Keratinocyte (primary cell): ENCODE data around the gene EXOC3L1. TPM values are rescaled to one million over a fixed set of nuclear protein-coding genes. Genes with fewer than 3 reads are reported as not detected.

Source experiments
- DNase-seq: peaks from one replicate; pipeline ENCODE4 v3.0.0-alpha.2; 2011; ENCODE audit warnings: low read depth, missing footprints, low spot score
- FAIRE-seq: peaks from 2 replicates; lab custom pipeline; 2011; peaks lifted over from hg19 to GRCh38; lab: Jason Lieb, UNC
- H2AFZ ChIP-seq: 2 replicates; pipeline ENCODE4 v1.6.0; 2012; ENCODE audit warnings: low read length, control low read depth, inconsistent platforms; ENCODE audit not compliant: control insufficient read depth
- H3K27ac ChIP-seq: 2 replicates; pipeline ENCODE4 v1.5.1; 2011; ENCODE audit warnings: low read length; ENCODE audit not compliant: control insufficient read depth, insufficient read depth
- H3K27me3 ChIP-seq: 3 replicates; pipeline ENCODE4 v1.6.0; 2011; ENCODE audit warnings: low read length; ENCODE audit not compliant: control insufficient read depth, insufficient read depth; ENCODE audit errors: extremely low read depth
- H3K36me3 ChIP-seq, 2 experiments: 2 replicates in 1 of 2; 3 replicates in 1 of 2; pipeline ENCODE4 v1.5.1; 2011; ENCODE audit warnings: low read length in 2 of 2, mild to moderate bottlenecking in 1 of 2; ENCODE audit not compliant: control insufficient read depth in 2 of 2, insufficient read depth in 2 of 2; ENCODE audit errors: extremely low read depth in 1 of 2
- H3K4me1 ChIP-seq: 3 replicates; pipeline ENCODE4 v1.5.1; 2011; ENCODE audit warnings: low read length; ENCODE audit not compliant: control insufficient read depth, insufficient read depth; ENCODE audit errors: extremely low read depth
- H3K4me2 ChIP-seq: 3 replicates; pipeline ENCODE4 v1.6.0; 2011; ENCODE audit warnings: low read depth, low read length; ENCODE audit not compliant: control insufficient read depth, insufficient read depth; ENCODE audit errors: extremely low read depth
- H3K4me3 ChIP-seq, 3 experiments: fragments of 200-600 bp in 1 of 3; sonication (generic) in 1 of 3; 2 replicates in 2 of 3; 3 replicates in 1 of 3; pipeline ENCODE4 v1.5.1; 2011 to 2016; ENCODE audit warnings: low read length in 3 of 3, mild to moderate bottlenecking in 3 of 3, control low read depth in 2 of 3, inconsistent platforms in 1 of 3, low read depth in 1 of 3, mixed read lengths in 1 of 3, mixed run types in 1 of 3, moderate library complexity in 1 of 3; ENCODE audit not compliant: control insufficient read depth in 2 of 3, insufficient read depth in 2 of 3; ENCODE audit errors: extremely low read depth in 1 of 3
- H3K79me2 ChIP-seq: 2 replicates; pipeline ENCODE4 v1.6.0; 2012; ENCODE audit warnings: low read length; ENCODE audit not compliant: control insufficient read depth, insufficient read depth
- H3K9ac ChIP-seq: 3 replicates; pipeline ENCODE4 v1.6.0; 2011; ENCODE audit warnings: low read length; ENCODE audit not compliant: control insufficient read depth, insufficient read depth; ENCODE audit errors: extremely low read depth
- H3K9me1 ChIP-seq: 3 replicates; pipeline ENCODE4 v1.6.0; 2011; ENCODE audit warnings: low read length; ENCODE audit not compliant: control insufficient read depth, insufficient read depth; ENCODE audit errors: extremely low read depth
- H3K9me3 ChIP-seq: 2 replicates; pipeline ENCODE4 v1.5.1; 2012; ENCODE audit warnings: low read depth, low read length; ENCODE audit not compliant: control insufficient read depth
- H4K20me1 ChIP-seq: 3 replicates; pipeline ENCODE4 v1.6.0; 2011; ENCODE audit warnings: low read length; ENCODE audit not compliant: control insufficient read depth, insufficient read depth; ENCODE audit errors: extremely low read depth
- EZH2 ChIP-seq: IDR thresholded peaks from one replicate; pipeline ENCODE4 v1.6.1; 2012; ENCODE audit warnings: inconsistent platforms, mild to moderate bottlenecking, low read length, moderate library complexity
- dilution Hi-C: fragments of 300-500 bp; cut with MboI; formaldehyde crosslinking; loops from one replicate; pipeline ENCODE4 v1.7.0; 2020; ENCODE audit warnings: low sequenced_read_pairs; ENCODE audit not compliant: extremely low pct_ligation_motif_present
- polyA plus RNA-seq, 5 experiments: library from polyadenylated mRNA; depleted of rRNA in 3 of 5; stranded (reverse) in 3 of 5; stranded (forward) in 1 of 5; unstranded in 1 of 5; fragments of >200 nt; gene quantifications; 1 replicate in 1 of 5; 2 replicates in 3 of 5; 3 replicates in 1 of 5; pipeline versions ENCODE4 v1.2.1 to v1.2.3, GENCODE V29; 2011 to 2012; ENCODE audit warnings: missing spikeins in 2 of 5, low read depth in 1 of 5, low replicate concordance in 1 of 5
- TF ChIP-seq, protein P1 (sequence below), 3 experiments: IDR thresholded peaks in 1 of 3; conservative IDR thresholded peaks in 1 of 3; optimal IDR thresholded peaks in 1 of 3; 2 replicates in 2 of 3; 3 replicates in 1 of 3; pipeline versions ENCODE3 to v1.5.1; 2011; ENCODE audit warnings: low read length in 3 of 3, mild to moderate bottlenecking in 3 of 3, moderate library complexity in 2 of 3, control low read depth in 1 of 3, inconsistent platforms in 1 of 3; ENCODE audit not compliant: insufficient read depth in 2 of 3; ENCODE audit errors: extremely low read depth in 1 of 3

Gene EXOC3L1
- polyA plus RNA-seq, 1 donor (not counting 4 experiments of a cell fraction or from before 2014, with no cell fraction given), result not detected

DNA sequence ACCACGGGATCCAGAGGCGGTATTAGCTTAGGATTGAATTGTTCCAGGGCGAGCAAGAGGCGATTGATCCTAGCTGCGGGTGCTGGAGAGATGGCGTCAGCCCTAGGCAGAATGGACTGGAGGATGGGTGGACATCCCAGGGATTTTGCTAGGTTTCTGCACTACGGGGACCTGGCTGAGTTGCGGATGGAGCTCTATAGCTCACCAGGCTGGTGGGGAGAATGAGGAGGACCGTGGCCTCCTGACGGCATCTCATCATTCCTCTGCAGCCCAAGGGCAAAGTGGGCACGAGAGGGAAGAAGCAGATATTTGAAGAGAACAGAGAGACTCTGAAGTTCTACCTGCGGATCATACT lies 37.6 kb upstream of the EXOC3L1 start:
- H2AFZ ChIP-seq, result no peak overlapping the region
- FAIRE-seq, result no peak

DNA sequence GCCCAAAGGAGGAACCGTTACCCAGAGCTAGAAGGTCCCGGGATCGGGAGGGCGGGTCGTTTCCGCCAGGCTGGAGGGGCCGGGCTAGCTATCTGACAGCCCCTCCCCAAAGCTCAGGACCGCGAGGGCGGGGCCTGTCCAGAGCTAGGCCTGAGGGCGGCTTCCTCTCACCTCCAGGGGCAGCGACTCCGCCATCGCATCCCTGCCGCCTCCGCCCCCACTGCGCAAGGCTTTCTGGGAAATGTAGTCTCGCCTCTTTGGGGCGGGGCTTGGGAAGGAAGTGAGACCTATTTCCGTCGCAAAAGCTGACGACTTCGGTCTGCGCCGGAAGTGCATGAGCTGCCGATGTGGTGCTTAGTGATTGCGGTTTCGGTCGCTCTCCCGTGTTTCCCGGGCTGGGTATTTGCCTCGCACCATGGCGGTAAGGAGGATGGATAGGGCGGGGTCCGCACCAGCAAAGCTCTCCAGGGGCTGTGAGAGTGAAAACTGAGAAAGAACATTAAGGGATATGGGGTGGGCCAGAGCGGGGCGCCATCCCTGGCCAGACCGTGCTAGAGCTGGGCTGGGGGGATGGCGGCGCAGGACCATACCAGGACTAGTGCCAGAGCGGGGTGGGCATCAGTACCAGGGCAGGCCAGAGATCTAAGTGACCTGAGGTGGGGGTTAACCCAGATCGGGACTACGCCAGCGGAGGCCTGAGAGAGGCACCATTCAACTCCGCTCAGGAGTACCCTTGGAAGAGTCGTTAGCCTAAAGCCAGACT lies 37.0 kb upstream of the EXOC3L1 start, which contains the start of gene TMEM208:
TMEM208 (plus strand) TSS at position 327 of the 763 bp plus-strand sequence; CDS start at position 416, 89 bp downstream.
- DNase-seq (peak; percentile 89), FAIRE-seq (peak; percentile 76)
- Histone ChIP-seq H2AFZ (peak within 1 kb of the TSS; percentile 85), H3K27me3 (no peaks in the 10 kb centered on the region), H4K20me1 (no peaks in the 10 kb centered on the region), H3K4me1 (peaks cover 17% of the 10 kb centered on the region), H3K9ac (peak within 1 kb of the TSS; percentile 77), H3K9me1 (no peaks in the 10 kb centered on the region), H3K36me3 (peaks cover 23 to 30% of the 10 kb centered on the region in 2 experiments), H3K9me3 (no peaks in the 10 kb centered on the region), H3K4me3 (peak within 1 kb of the TSS; percentile 74 to 80 (median 80)), H3K27ac (peak within 1 kb of the TSS; percentile 75), H3K79me2 (peaks cover 19% of the 10 kb centered on the region), H3K4me2 (peak within 1 kb of the TSS; percentile 84)
- dilution Hi-C loops, result no loop called here
- TF ChIP-seq, protein P1, sequence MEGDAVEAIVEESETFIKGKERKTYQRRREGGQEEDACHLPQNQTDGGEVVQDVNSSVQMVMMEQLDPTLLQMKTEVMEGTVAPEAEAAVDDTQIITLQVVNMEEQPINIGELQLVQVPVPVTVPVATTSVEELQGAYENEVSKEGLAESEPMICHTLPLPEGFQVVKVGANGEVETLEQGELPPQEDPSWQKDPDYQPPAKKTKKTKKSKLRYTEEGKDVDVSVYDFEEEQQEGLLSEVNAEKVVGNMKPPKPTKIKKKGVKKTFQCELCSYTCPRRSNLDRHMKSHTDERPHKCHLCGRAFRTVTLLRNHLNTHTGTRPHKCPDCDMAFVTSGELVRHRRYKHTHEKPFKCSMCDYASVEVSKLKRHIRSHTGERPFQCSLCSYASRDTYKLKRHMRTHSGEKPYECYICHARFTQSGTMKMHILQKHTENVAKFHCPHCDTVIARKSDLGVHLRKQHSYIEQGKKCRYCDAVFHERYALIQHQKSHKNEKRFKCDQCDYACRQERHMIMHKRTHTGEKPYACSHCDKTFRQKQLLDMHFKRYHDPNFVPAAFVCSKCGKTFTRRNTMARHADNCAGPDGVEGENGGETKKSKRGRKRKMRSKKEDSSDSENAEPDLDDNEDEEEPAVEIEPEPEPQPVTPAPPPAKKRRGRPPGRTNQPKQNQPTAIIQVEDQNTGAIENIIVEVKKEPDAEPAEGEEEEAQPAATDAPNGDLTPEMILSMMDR (optimal IDR thresholded peaks at IDR 0.05 in 1 of 3, IDR thresholded peaks at IDR 0.05 in 1 of 3, conservative IDR thresholded peaks at IDR 0.05 in 1 of 3; ENCODE audit: extremely low read depth in 1 of 3, insufficient read depth in 2 of 3, low read length in 3 of 3), result peak in 1 of 3 experiments; percentile 29
- TF ChIP-seq EZH2, result no peak

More for the DNA sequence above, 37.6 kb upstream of the EXOC3L1 start:
- peak overlapping the region; percentile 74 to 80 (median 80) for H3K4me3 ChIP-seq
- H3K4me1 ChIP-seq, result peaks cover 17% of the 10 kb centered on the region
- peak overlapping the region; percentile 84 for H3K4me2 ChIP-seq
- dilution Hi-C loops, result no loop called here
- H4K20me1 ChIP-seq, result no peaks in the 10 kb centered on the region
- peak overlapping the region; percentile 75 for H3K27ac ChIP-seq
- peak overlapping the region; percentile 77 for H3K9ac ChIP-seq
- peaks cover 26 to 31% of the 10 kb centered on the region in 2 experiments for H3K36me3 ChIP-seq
- DNase-seq, result no peak
- no peak for TF ChIP-seq EZH2
- TF ChIP-seq, protein P1 (optimal IDR thresholded peaks at IDR 0.05 in 1 of 3, IDR thresholded peaks at IDR 0.05 in 1 of 3, conservative IDR thresholded peaks at IDR 0.05 in 1 of 3; ENCODE audit: extremely low read depth in 1 of 3, insufficient read depth in 2 of 3, low read length in 3 of 3), result no peak
- H3K9me1 ChIP-seq, result no peaks in the 10 kb centered on the region
- no peaks in the 10 kb centered on the region for H3K27me3 ChIP-seq
- peaks cover 19% of the 10 kb centered on the region for H3K79me2 ChIP-seq
- no peaks in the 10 kb centered on the region for H3K9me3 ChIP-seq
